Prostate gland (tissue), 2 donors: Measurements from ENCODE around the gene LBHD2. TPM values are rescaled to one million over a fixed set of nuclear protein-coding genes. Genes with fewer than 3 reads are reported as not detected.

ENCODE experiments used
- DNase-seq: peaks from one replicate; pipeline ENCODE4 v3.0.0-alpha.2; 2019; ENCODE audit warnings: low spot score
- H3K27ac ChIP-seq, 2 donors: fragments of 200-600 bp; sonication (generic); 2 replicates each; pipeline ENCODE4 v1.5.1; 2017 to 2019
- H3K27me3 ChIP-seq: fragments of 200-600 bp; sonication (generic); replicated peaks from 2 replicates; pipeline ENCODE4 v1.5.1; 2019; ENCODE audit not compliant: insufficient read depth
- H3K36me3 ChIP-seq, 2 donors: fragments of 200-600 bp; sonication (generic); 1 replicate in 1 of 2; 2 replicates in 1 of 2; pipeline versions ENCODE4 v1.5.1 to v1.8.1; 2017 to 2019
- H3K4me1 ChIP-seq: fragments of 200-600 bp; sonication (generic); replicated peaks from 2 replicates; pipeline ENCODE4 v1.5.1; 2019
- H3K4me3 ChIP-seq, 2 donors: fragments of 200-600 bp; sonication (generic); 2 replicates each; pipeline ENCODE4 v1.5.1; 2017 to 2019
- H3K9me3 ChIP-seq: fragments of 200-600 bp; sonication (generic); 2 replicates; pipeline ENCODE4 v1.5.1; 2017
- POLR2A ChIP-seq: fragments of 450-650 bp; IDR thresholded peaks from one replicate; pipeline ENCODE4 v1.6.1; 2016; ENCODE audit warnings: antibody characterized with exemption, mild to moderate bottlenecking
- POLR2AphosphoS5 ChIP-seq: sonication (generic); formaldehyde crosslinking; IDR thresholded peaks from one replicate; pipeline ENCODE4 v1.6.1; 2017; ENCODE audit warnings: antibody characterized with exemption
- WGBS: methylation state at CpG from one replicate; pipeline ENCODE4 v1.1.5; 2018; 5-methylcytosine and 5-hydroxymethylcytosine counted together
- intact Hi-C: fragments of 100-400 bp; cut with DNase I; formaldehyde crosslinking; loops from one replicate; pipeline ENCODE4 v1.14.2; 2022
- total RNA-seq, 2 donors: library from RNA; depleted of rRNA; stranded (reverse); fragments of >200 nt; gene quantifications; one replicate each; pipeline ENCODE4 v1.1.0, GENCODE V29; 2016
- TF ChIP-seq, protein P1 (sequence below), 4 experiments: fragments of 200-600 bp in 2 of 4; fragments of 450-650 bp in 2 of 4; sonication (generic) in 2 of 4; IDR thresholded peaks; 1 replicate in 3 of 4; 2 replicates in 1 of 4; pipeline ENCODE4 v1.5.1; 2016 to 2019; ENCODE audit warnings: antibody characterized with exemption in 4 of 4, mild to moderate bottlenecking in 2 of 4, moderate library complexity in 2 of 4

LBHD2 gene
- total RNA-seq, 2 donors from 2014 or later = 3.3 TPM; not detected in 1

DNA sequence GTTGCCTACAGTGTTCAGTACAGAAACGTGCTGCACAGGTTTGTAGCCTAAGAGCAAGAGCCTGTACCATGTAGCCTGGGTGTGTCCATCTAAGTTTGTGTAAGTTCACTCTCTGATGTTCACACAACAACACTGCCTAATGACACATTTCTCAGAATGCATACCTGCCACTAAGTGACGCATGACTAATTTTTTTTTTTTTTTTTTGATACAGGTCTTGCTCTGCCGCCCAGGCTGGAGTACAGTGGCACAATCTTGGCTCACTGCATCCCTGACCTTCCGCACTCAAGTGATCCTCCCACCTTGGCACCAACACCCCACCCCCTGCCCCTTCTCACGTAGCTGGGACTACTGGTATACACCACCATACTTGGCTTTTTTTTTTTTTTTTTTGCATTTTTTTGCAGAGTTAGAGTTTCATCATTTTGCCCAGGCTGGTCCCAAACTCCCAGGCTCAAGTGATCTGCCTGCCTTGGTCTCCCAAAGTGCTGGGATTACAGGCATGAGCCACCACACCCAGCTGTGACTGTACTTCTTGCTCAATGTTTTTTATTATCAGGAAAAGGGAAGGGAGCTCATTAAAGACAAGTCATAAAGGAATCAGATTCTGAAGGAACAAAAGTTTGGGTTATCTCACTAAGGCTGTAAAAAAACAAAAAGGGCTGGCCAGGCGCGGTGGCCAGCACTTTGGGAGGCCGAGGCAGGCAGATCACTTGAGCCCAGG, 16.6 kb upstream of the LBHD2 start:
- TF ChIP-seq, protein P1, sequence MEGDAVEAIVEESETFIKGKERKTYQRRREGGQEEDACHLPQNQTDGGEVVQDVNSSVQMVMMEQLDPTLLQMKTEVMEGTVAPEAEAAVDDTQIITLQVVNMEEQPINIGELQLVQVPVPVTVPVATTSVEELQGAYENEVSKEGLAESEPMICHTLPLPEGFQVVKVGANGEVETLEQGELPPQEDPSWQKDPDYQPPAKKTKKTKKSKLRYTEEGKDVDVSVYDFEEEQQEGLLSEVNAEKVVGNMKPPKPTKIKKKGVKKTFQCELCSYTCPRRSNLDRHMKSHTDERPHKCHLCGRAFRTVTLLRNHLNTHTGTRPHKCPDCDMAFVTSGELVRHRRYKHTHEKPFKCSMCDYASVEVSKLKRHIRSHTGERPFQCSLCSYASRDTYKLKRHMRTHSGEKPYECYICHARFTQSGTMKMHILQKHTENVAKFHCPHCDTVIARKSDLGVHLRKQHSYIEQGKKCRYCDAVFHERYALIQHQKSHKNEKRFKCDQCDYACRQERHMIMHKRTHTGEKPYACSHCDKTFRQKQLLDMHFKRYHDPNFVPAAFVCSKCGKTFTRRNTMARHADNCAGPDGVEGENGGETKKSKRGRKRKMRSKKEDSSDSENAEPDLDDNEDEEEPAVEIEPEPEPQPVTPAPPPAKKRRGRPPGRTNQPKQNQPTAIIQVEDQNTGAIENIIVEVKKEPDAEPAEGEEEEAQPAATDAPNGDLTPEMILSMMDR (IDR thresholded peaks at IDR 0.05) = no peak
- TF ChIP-seq POLR2AphosphoS5 = peak; percentile 75
- no peaks in the 10 kb centered on the region for H3K36me3 ChIP-seq
- H3K4me3 ChIP-seq = no peak overlapping the region
- DNase-seq = no peak
- no peaks in the 10 kb centered on the region for H3K27me3 ChIP-seq
- intact Hi-C loops = no loop called here
- no peak overlapping the region for H3K27ac ChIP-seq
- 43% methylated on average over 8 of the region's 8 CpGs for WGBS
- H3K9me3 ChIP-seq = no peaks in the 10 kb centered on the region
- H3K4me1 ChIP-seq = peaks cover 7% of the 10 kb centered on the region

DNA sequence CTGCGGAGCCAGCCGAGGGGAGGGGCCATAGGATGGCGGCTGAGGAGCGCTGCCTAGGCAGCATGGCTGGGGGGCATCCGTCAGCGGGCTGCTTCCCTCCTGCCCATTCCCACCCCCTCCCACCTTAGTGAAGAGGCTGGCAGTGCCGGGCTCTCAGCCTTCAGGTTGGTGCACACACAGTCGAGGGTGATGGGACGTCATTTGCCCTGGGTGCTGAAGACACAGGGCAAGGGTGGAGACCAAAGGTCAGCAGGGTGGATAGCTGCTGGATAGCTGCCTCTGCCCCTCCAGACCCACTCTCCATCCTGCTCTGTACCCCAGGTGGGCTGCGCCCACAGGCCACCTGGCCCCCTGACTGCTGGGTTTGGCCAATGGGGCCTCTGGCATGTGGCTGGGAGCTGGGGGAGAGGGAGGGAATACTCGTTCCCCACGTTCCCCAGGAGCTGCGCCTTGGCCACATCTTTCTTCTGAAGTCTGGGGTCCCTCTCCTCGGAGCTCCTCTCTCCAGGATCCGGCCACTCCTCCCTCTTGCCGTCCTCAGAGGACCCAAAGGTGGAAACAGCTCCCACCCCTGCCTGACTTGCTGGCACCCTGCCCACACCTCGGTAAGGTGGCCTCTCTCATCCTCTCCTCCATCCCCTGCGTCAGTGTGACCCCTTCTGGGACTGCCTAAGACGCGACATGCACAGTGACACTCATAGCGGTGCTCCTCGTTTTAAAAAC, 15.5 kb upstream of the LBHD2 start:
- Histone ChIP-seq H3K9me3 (no peaks in the 10 kb centered on the region), H3K27ac (no peak overlapping the region), H3K4me3 (no peak overlapping the region), H3K27me3 (no peaks in the 10 kb centered on the region), H3K4me1 (peaks cover 7% of the 10 kb centered on the region), H3K36me3 (no peaks in the 10 kb centered on the region)
- WGBS = 60% methylated on average over 22 of the region's 22 CpGs
- no peak for DNase-seq
- intact Hi-C loops = no loop called here
- TF ChIP-seq, protein P1 (IDR thresholded peaks at IDR 0.05) = no peak
- TF ChIP-seq POLR2AphosphoS5 (no peak), POLR2A (no peak)

DNA sequence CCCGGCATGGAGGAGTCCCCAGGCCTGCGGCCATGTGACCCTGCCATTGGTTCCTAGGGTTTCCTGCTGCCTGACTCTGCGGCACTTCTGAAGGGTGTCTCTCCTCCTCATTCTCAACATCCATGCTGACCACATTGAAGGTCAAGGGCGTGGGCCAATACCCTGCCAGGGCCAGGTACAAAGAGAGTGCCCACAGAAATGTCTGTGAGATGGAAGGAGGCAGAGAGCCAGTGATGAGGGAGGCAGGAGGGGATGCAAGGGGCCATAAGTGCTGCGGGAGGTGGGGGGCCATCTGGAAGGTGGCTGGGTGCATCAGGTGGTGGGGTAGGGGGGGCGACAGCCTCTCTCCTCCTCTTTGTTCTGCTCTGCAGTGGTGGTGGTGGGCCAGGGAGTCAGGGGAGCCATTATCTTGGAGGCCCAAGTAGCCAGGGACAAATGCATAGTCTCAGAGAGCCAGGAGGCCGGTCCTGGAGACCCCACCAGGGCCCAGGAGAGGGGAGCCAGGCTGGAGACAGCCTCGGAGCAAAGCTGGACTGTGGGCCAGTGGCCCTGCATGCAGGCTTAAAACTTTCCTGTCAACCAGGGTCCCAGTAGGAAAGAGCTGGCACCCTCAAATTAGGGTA, 13.6 kb upstream of the LBHD2 start:
- Histone ChIP-seq H3K36me3 (no peaks in the 10 kb centered on the region), H3K9me3 (no peaks in the 10 kb centered on the region), H3K4me3 (no peak overlapping the region), H3K27me3 (no peaks in the 10 kb centered on the region), H3K4me1 (peaks cover 7% of the 10 kb centered on the region), H3K27ac (no peak overlapping the region)
- WGBS = 89% methylated on average over 8 of the region's 8 CpGs
- intact Hi-C loops = loop anchor here (10.0 kb wide), 1 partner anchor 376 kb away; no protein-coding TSS in a partner anchor
- no peak for TF ChIP-seq POLR2AphosphoS5
- TF ChIP-seq POLR2A = no peak
- TF ChIP-seq, protein P1 (IDR thresholded peaks at IDR 0.05) = no peak
- DNase-seq = no peak

DNA sequence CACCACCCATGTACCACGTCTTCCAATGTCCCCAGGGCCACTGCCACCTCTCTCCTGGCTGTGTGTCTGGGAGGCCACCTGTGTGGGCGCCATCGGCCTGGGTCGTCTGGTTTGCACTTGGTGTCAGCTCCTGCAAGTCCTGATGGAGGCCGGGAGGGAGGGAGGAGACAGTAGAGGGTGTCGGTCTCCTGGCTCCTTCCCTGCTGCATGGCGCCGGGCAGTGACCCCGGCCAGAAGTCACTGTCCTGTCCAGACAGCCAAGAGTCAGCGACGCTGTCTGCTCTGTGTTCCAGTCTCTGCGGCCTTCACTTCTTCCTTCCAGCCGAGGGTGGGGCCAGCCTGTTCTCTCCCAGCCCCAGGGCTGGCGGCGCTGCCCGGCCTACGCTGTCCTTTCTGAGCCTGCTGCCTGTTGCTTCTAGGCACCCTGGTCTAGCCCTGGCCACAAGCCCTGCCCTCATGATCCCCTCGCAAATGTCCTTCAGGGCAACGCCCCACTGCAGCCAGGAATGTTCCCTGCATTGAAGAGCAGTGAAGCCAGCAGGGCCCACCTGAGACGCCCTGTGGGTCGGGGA, 13.0 kb upstream of the LBHD2 start:
- intact Hi-C loops = loop anchor here (10.0 kb wide), 1 partner anchor 376 kb away; no protein-coding TSS in a partner anchor
- H3K4me1 ChIP-seq = peaks cover 7% of the 10 kb centered on the region
- WGBS = 85% methylated on average over 18 of the region's 21 CpGs

More for the DNA sequence above, 13.0 kb upstream of the LBHD2 start:
- Histone ChIP-seq H3K36me3 (no peaks in the 10 kb centered on the region), H3K27ac (no peak overlapping the region), H3K9me3 (no peaks in the 10 kb centered on the region), H3K4me3 (no peak overlapping the region), H3K27me3 (no peaks in the 10 kb centered on the region)
- DNase-seq = no peak
- TF ChIP-seq POLR2A (no peak), POLR2AphosphoS5 (no peak)
- TF ChIP-seq, protein P1 (IDR thresholded peaks at IDR 0.05) = no peak
